Breast epithelium (tissue), 4 donors: Measurements from ENCODE around the gene YWHAG. TPM values are rescaled to one million over a fixed set of nuclear protein-coding genes. Genes with fewer than 3 reads are reported as not detected.
"Not testable (repeated sequence)": the region's sequence is repeated elsewhere in the genome, so short reads cannot be mapped to it uniquely, and the experiment has no call there.

Experiments
- DNase-seq, 2 donors: peaks; one replicate each; pipeline ENCODE4 v3.0.0-alpha.2; 2019; ENCODE audit warnings: low spot score in 2 of 2
- H3K27ac ChIP-seq, 2 donors: fragments of 200-600 bp; sonication (generic) in 1 of 2; one replicate each; pipeline ENCODE4 v1.5.1; 2016 to 2019; ENCODE audit warnings: mild to moderate bottlenecking in 1 of 2
- H3K27me3 ChIP-seq, 2 donors: fragments of 200-600 bp; sonication (generic) in 1 of 2; one replicate each; pipeline versions ENCODE4 v1.5.1 to v1.6.0; 2017 to 2019; ENCODE audit warnings: control low read depth in 1 of 2, mild to moderate bottlenecking in 1 of 2
- H3K36me3 ChIP-seq: fragments of 200-600 bp; one replicate; pipeline ENCODE4 v1.5.1; 2019
- H3K4me1 ChIP-seq, 2 donors: fragments of 200-600 bp; sonication (generic); one replicate each; pipeline ENCODE4 v1.5.1; 2016 to 2019; ENCODE audit warnings: control low read depth in 1 of 2
- H3K4me3 ChIP-seq, 3 donors: fragments of 200-600 bp; sonication (generic); 1 replicate in 2 of 3; 2 replicates in 1 of 3; pipeline ENCODE4 v1.5.1; 2016 to 2019; ENCODE audit warnings: mild to moderate bottlenecking in 3 of 3, moderate library complexity in 2 of 3
- H3K9me3 ChIP-seq, 2 donors: fragments of 200-600 bp; sonication (generic) in 1 of 2; one replicate each; pipeline ENCODE4 v1.5.1; 2016 to 2019; ENCODE audit warnings: control low read depth in 1 of 2
- POLR2A ChIP-seq: fragments of 450-650 bp; IDR thresholded peaks from one replicate; pipeline ENCODE4 v1.6.1; 2016; ENCODE audit warnings: antibody characterized with exemption, mild to moderate bottlenecking, moderate library complexity
- POLR2AphosphoS5 ChIP-seq, 3 donors: sonication (generic); formaldehyde crosslinking; IDR thresholded peaks; one replicate each; pipeline ENCODE4 v1.6.1; 2017; ENCODE audit warnings: antibody characterized with exemption in 3 of 3
- intact Hi-C: fragments of 100-400 bp; cut with DNase I; formaldehyde crosslinking; loops from one replicate; pipeline ENCODE4 v1.15.1; 2023; ENCODE audit warnings: low total_unique reads
- total RNA-seq, 3 donors: library from RNA; depleted of rRNA; stranded (reverse); fragments of >200 nt; gene quantifications; one replicate each; pipeline ENCODE4 v1.1.0, GENCODE V29; 2016
- TF ChIP-seq, protein P1 (sequence below), 3 donors: fragments of 450-650 bp; IDR thresholded peaks; one replicate each; pipeline ENCODE4 v1.5.1; 2016 to 2017; ENCODE audit warnings: antibody characterized with exemption in 3 of 3, mild to moderate bottlenecking in 3 of 3, moderate library complexity in 3 of 3

YWHAG gene
- total RNA-seq, 3 donors from 2014 or later: 58.7 to 128 (median 63.7) TPM

- intact Hi-C loops: no loop called here
- TF ChIP-seq POLR2A (no peak), POLR2AphosphoS5 (IDR thresholded peaks at IDR 0.05) (no peak)
- TF ChIP-seq, protein P1, sequence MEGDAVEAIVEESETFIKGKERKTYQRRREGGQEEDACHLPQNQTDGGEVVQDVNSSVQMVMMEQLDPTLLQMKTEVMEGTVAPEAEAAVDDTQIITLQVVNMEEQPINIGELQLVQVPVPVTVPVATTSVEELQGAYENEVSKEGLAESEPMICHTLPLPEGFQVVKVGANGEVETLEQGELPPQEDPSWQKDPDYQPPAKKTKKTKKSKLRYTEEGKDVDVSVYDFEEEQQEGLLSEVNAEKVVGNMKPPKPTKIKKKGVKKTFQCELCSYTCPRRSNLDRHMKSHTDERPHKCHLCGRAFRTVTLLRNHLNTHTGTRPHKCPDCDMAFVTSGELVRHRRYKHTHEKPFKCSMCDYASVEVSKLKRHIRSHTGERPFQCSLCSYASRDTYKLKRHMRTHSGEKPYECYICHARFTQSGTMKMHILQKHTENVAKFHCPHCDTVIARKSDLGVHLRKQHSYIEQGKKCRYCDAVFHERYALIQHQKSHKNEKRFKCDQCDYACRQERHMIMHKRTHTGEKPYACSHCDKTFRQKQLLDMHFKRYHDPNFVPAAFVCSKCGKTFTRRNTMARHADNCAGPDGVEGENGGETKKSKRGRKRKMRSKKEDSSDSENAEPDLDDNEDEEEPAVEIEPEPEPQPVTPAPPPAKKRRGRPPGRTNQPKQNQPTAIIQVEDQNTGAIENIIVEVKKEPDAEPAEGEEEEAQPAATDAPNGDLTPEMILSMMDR (IDR thresholded peaks at IDR 0.05): no peak
- DNase-seq: no peak
- H3K27me3 ChIP-seq: no peaks in the 10 kb centered on the region
- no peak overlapping the region for H3K27ac ChIP-seq
- H3K9me3 ChIP-seq: no peaks in the 10 kb centered on the region
- H3K4me3 ChIP-seq: no peak overlapping the region
- no peaks in the 10 kb centered on the region for H3K36me3 ChIP-seq
- H3K4me1 ChIP-seq: no peaks in the 10 kb centered on the region
Observed at GRCh38 chr7:76400248-76400647, 41.5 kb upstream of the YWHAG start.

- TF ChIP-seq POLR2A (no peak), POLR2AphosphoS5 (IDR thresholded peaks at IDR 0.05) (peak in 1 of 3 donors; percentile 21)
- H3K9me3 ChIP-seq: no peaks in the 10 kb centered on the region
- peak overlapping the region; percentile 37 to 78 (median 63) for H3K4me3 ChIP-seq
- peak overlapping the region in 1 of 2 donors; percentile 36 for H3K27ac ChIP-seq
- no peaks in the 10 kb centered on the region for H3K27me3 ChIP-seq
- H3K36me3 ChIP-seq: no peaks in the 10 kb centered on the region
- no peaks in the 10 kb centered on the region for H3K4me1 ChIP-seq
- peak; percentile 67 to 81 for DNase-seq
- intact Hi-C loops: no loop called here
Observed at GRCh38 chr7:76397409-76398183, 38.8 kb upstream of the YWHAG start.

DNA sequence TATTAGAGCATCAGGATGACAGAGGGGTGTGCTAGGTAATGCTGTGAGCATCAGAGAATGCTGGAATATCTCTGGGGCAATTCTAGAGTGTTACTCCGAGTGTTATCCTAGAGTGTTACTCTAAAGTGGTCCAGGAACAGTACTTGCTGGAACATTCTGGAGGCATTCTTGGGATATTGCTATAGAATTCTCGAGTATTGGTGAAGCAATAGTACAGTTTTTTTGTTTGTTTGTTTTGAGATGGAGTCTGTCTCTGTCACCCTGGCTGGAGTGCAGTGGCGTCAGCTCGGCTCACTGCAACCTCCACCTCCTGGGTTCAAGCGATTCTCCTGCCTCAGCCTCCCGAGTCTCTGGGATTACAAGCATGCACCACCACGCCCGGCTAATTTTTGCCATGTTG lies 38.1 kb upstream of the YWHAG start:
- no peaks in the 10 kb centered on the region for H3K27me3 ChIP-seq
- H3K9me3 ChIP-seq: no peaks in the 10 kb centered on the region
- no peaks in the 10 kb centered on the region for H3K4me1 ChIP-seq
- no peak overlapping the region for H3K27ac ChIP-seq
- DNase-seq: no peak
- H3K4me3 ChIP-seq: peak overlapping the region in 2 of 3 donors; percentile 63 to 78
- no peaks in the 10 kb centered on the region for H3K36me3 ChIP-seq
- intact Hi-C loops: no loop called here
- TF ChIP-seq, protein P1 (IDR thresholded peaks at IDR 0.05): no peak
- TF ChIP-seq POLR2AphosphoS5 (IDR thresholded peaks at IDR 0.05) (no peak), POLR2A (no peak)

DNA sequence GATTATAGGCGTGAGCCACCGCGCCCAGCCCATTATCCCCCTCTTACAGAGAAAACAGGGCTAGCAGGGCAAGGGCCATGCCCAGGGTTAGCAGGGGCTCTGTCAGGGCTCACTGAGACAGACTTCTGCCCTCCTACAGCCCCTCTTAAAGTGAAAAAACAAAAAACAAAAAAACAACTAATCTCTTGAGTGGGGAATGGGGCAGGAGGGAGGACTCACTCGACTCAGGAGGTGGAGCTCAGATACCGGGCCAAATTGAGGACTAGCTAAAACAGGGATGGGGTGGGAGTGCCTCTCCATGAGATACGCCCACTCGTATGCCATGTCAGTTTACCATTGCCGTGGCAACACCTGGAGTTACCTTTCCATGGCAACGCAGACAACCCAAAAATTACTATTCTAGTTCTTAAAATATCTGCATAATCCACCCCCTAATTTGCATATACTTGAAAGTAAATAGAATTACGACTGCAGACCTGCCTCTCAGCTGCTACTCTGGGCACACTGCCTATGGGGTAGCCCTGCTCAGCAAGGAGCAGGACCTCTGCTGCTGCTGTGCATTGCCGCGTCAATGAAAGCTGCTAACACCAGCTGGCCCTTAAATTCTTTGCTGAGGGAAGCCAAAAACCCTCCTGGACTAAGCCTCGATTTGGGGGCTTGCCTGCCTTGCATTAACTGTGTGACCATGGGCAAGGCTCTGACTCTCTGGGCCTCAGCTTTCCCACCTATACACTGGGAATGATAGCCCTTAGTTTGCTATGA lies 37.4 kb upstream of the YWHAG start:
- Histone ChIP-seq H3K9me3 (no peaks in the 10 kb centered on the region), H3K36me3 (no peaks in the 10 kb centered on the region), H3K4me1 (no peaks in the 10 kb centered on the region), H3K4me3 (no peak overlapping the region), H3K27ac (no peak overlapping the region), H3K27me3 (no peaks in the 10 kb centered on the region)
- intact Hi-C loops: no loop called here
- no peak for DNase-seq
- TF ChIP-seq POLR2A (no peak), POLR2AphosphoS5 (IDR thresholded peaks at IDR 0.05) (no peak)
- TF ChIP-seq, protein P1 (IDR thresholded peaks at IDR 0.05): no peak

DNA sequence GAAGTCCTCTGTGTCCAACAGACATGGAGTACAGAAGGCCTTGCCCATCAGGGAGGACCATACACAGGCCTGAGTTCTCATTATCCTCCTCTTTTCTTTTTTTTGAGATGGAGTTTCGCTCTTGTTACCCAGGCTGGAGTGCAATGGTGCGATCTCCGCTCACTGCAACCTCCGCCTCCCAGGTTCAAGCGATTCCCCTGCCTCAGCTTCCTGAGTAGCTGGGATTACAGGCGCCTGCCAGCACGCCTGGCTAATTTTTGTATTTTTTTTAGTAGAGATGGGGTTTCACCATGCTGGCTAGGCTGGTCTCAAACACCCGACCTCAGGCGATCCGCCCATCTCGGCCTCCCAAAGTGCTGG lies 36.8 kb upstream of the YWHAG start:
- intact Hi-C loops, H3K4me1 ChIP-seq, H3K36me3 ChIP-seq, H3K4me3 ChIP-seq, H3K9me3 ChIP-seq, DNase-seq, H3K27me3 ChIP-seq: not testable (repeated sequence)
- H3K27ac ChIP-seq: peak overlapping the region in 1 of 2 donors; percentile 54

DNA sequence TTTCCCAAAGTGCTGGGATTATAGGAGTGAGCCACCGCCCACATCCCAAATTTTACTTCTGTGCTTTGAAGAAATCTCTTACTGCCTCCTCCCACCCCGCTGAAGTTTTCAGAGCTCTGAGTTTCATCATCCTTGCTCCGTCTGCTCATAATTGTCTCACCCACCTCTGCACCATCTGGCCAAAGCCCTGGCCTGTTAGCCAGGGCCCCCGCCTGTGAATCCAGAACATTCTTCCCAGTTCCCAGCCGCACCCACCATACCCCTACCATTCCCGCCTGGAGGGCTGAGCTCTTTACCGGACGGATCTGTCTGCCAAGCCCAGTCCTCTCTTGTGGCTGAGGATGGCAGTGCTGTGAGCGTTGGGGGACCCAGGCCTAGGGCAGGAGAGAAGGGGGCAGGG lies 36.2 kb upstream of the YWHAG start:
- Histone ChIP-seq H3K4me1 (no peaks in the 10 kb centered on the region), H3K27ac (peak overlapping the region in 1 of 2 donors; percentile 54), H3K4me3 (no peak overlapping the region), H3K9me3 (no peaks in the 10 kb centered on the region), H3K36me3 (no peaks in the 10 kb centered on the region), H3K27me3 (no peaks in the 10 kb centered on the region)
- TF ChIP-seq POLR2A: no peak
- TF ChIP-seq POLR2AphosphoS5 (IDR thresholded peaks at IDR 0.05): no peak
- TF ChIP-seq, protein P1 (IDR thresholded peaks at IDR 0.05): no peak
- no peak for DNase-seq
- intact Hi-C loops: no loop called here
